HepG2 (cell line): ENCODE data around the gene OTUD7B. TPM values are rescaled to one million over a fixed set of nuclear protein-coding genes. Genes with fewer than 3 reads are reported as not detected.

Source experiments
- ARID3A ChIP-seq: IDR thresholded peaks from 2 replicates; pipeline ENCODE4 v1.6.1; 2012; ENCODE audit warnings: low read depth, low read length, improper control_type of control experiment
- CEBPB ChIP-seq: IDR thresholded peaks from 2 replicates; pipeline ENCODE4 v1.6.1; 2011; ENCODE audit warnings: low read depth, low read length, improper control_type of control experiment, borderline replicate concordance
- GLI4 ChIP-seq: sonication (generic); formaldehyde crosslinking; IDR thresholded peaks from 2 replicates; pipeline ENCODE4 v1.5.1; 2020; ENCODE audit warnings: missing genetic modification reagents, mild to moderate bottlenecking, moderate library complexity, borderline replicate concordance
- HES4 ChIP-seq: sonication (generic); formaldehyde crosslinking; IDR thresholded peaks from 2 replicates; pipeline ENCODE4 v1.9.0; 2021; ENCODE audit warnings: mild to moderate bottlenecking, missing genetic modification reagents, borderline replicate concordance
- HNRNPH1 ChIP-seq: fragments of 200-400 bp; formaldehyde crosslinking; optimal IDR thresholded peaks from 2 replicates; pipeline ENCODE3; 2017; ENCODE audit warnings: mild to moderate bottlenecking, low read depth, low read length
- RAD51 ChIP-seq: fragments of 450-650 bp; IDR thresholded peaks from 2 replicates; pipeline ENCODE4 v1.6.1; 2016; ENCODE audit warnings: borderline replicate concordance
- SETDB1 ChIP-seq: sonication (generic); formaldehyde crosslinking; IDR thresholded peaks from 2 replicates; pipeline ENCODE4 v1.5.1; 2020; ENCODE audit warnings: missing genetic modification reagents, mild to moderate bottlenecking, borderline replicate concordance
- SNRNP70 ChIP-seq: fragments of 200-400 bp; formaldehyde crosslinking; IDR thresholded peaks from 2 replicates; pipeline ENCODE4 v1.6.1; 2017; ENCODE audit warnings: mild to moderate bottlenecking, low read depth, low read length, moderate library complexity
- ZBED4 ChIP-seq: sonication (generic); formaldehyde crosslinking; IDR thresholded peaks from 2 replicates; pipeline ENCODE4 v1.4.0; 2020; ENCODE audit warnings: missing genetic modification reagents, borderline replicate concordance
- ZC3H4 ChIP-seq: sonication (generic); formaldehyde crosslinking; IDR thresholded peaks from 2 replicates; pipeline ENCODE4 v1.4.0; 2020; ENCODE audit warnings: missing genetic modification reagents, borderline replicate concordance
- ZNF292 ChIP-seq: sonication (generic); formaldehyde crosslinking; IDR thresholded peaks from 2 replicates; pipeline ENCODE4 v1.8.1; 2022; ENCODE audit warnings: mild to moderate bottlenecking, low read depth, missing genetic modification reagents, borderline replicate concordance
- ZNF687 ChIP-seq: sonication (generic); formaldehyde crosslinking; IDR thresholded peaks from 2 replicates; pipeline ENCODE4 v1.5.1; 2020; ENCODE audit warnings: mild to moderate bottlenecking, missing genetic modification reagents, moderate library complexity
- polyA plus RNA-seq, 8 experiments: library from polyadenylated mRNA; depleted of rRNA in 3 of 8; stranded (reverse) in 7 of 8; unstranded in 1 of 8; fragments of >200 nt; fragmentation: Illumina TruSeq in 4 of 8; extraction: Trizol in 4 of 8; gene quantifications; 2 replicates each; pipeline versions ENCODE4 v1.2.1 to v1.2.3, GENCODE V29; 2011 to 2016; ENCODE audit warnings: low read depth in 4 of 8, missing spikeins in 1 of 8, mixed read lengths in 1 of 8; ENCODE audit not compliant: insufficient read depth in 1 of 8
- total RNA-seq, 5 experiments: library from RNA; depleted of rRNA; stranded (reverse); fragments of >200 nt; fragmentation: Illumina TruSeq; extraction: Trizol; gene quantifications; 2 replicates each; pipeline ENCODE4 v1.2.3, GENCODE V29; 2016; ENCODE audit warnings: low read depth in 1 of 5
- TF ChIP-seq, protein P1 (sequence below): sonication (generic); formaldehyde crosslinking; conservative IDR thresholded peaks from 2 replicates; pipeline ENCODE4 v1.8.0; 2022; ENCODE audit warnings: missing genetic modification reagents
- TF ChIP-seq, protein P2 (sequence below): sonication (generic); formaldehyde crosslinking; IDR thresholded peaks from 2 replicates; pipeline ENCODE4 v1.8.0; 2022; ENCODE audit warnings: missing genetic modification reagents, mild to moderate bottlenecking, inconsistent platforms, borderline replicate concordance

The OTUD7B gene
- total and polyA plus RNA-seq, 2 of the 13 experiments (the other 11 are each of a cell fraction or from before 2014, with no cell fraction given), result 5.1 to 11.2 TPM

DNA sequence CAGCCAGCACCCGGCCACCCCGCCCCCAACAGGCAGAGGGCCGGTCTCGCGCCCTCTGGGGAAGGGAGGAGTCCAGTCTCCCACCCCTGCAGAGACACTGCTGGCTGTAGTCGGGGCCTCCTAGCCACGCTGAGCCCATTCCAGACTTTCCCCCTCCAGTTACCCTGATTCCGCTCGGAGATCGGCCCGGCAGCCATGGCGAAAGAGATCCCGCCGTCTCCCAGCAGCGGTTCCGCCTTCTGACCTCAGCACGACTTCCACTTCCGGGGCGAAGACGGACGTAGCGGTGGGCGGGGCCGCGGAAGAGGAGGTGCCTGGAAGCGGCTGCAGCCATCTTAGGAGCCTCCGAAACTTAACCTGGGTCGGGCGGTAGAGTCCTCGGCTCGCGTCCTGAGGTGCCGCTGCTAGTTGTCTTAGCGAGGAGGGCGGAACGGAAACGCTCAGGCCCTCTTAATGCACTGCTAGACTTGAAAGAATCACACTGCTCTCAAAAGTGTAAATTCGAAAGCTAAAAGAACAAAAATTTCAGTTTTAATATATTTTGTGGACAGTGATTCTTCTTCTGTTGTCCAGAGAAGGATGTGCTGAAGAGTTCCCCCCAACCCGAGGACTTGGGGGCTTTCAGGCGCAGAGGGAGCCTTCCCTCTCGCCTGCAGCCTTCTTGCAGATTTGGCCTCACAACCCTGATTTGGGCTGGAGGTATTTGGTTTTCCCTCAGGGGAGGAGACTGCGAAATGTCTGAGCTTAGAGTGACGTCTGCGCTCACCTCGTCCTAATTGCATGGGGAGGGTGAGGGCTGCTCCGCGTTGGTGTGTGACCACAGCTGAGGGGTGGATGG, 82.7 kb downstream of the OTUD7B start, which contains the start of gene SF3B4 (continued):
- TF ChIP-seq ZC3H4 (CRISPR knock-in tag) (peak; percentile 73; the same call in 1 of the 2 replicates), ZBED4 (CRISPR knock-in tag) (no peak), HNRNPH1 (no peak), ZNF292 (CRISPR knock-in tag) (no peak), CEBPB (no peak; the same call in 1 of the 2 replicates), HES4 (CRISPR knock-in tag) (no peak), ARID3A (0 out of 2 replicates have a peak, but pooled peaks have one; percentile 11), ZNF687 (CRISPR knock-in tag) (peak; percentile 87), SNRNP70 (no peak), SETDB1 (no peak), RAD51 (no peak), GLI4 (CRISPR knock-in tag) (no peak)
- TF ChIP-seq, protein P1, sequence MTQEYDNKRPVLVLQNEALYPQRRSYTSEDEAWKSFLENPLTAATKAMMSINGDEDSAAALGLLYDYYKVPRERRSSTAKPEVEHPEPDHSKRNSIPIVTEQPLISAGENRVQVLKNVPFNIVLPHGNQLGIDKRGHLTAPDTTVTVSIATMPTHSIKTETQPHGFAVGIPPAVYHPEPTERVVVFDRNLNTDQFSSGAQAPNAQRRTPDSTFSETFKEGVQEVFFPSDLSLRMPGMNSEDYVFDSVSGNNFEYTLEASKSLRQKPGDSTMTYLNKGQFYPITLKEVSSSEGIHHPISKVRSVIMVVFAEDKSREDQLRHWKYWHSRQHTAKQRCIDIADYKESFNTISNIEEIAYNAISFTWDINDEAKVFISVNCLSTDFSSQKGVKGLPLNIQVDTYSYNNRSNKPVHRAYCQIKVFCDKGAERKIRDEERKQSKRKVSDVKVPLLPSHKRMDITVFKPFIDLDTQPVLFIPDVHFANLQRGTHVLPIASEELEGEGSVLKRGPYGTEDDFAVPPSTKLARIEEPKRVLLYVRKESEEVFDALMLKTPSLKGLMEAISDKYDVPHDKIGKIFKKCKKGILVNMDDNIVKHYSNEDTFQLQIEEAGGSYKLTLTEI (CRISPR knock-in tag), result no peak
- TF ChIP-seq, protein P2, sequence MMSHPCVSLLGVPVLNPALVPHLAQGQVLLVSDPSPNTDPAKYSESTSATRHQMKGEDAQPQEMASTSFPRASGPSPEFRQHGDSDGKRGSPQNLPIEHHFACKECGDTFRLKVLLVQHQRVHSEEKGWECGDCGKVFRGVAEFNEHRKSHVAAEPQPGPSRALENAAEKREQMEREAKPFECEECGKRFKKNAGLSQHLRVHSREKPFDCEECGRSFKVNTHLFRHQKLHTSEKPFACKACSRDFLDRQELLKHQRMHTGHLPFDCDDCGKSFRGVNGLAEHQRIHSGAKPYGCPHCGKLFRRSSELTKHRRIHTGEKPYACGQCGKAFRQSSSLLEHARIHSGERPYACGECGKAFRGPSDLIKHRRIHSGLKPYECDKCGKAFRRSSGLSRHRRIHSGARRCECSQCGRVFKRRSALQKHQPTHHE (CRISPR knock-in tag), result peak; percentile 79; the same call in 1 of the 2 replicates
